GM18951 (cell line): ENCODE results near the gene CKS2.
"Not testable (repeated sequence)": the region's sequence is repeated elsewhere in the genome, so short reads cannot be mapped to it uniquely, and the experiment has no call there.

Source experiments
- POLR2A ChIP-seq: IDR thresholded peaks from 4 replicates; pipeline ENCODE4 v1.6.1; 2011; ENCODE audit warnings: mild to moderate bottlenecking; ENCODE audit not compliant: insufficient read length, insufficient read depth; ENCODE audit errors: extremely low read depth
- in situ Hi-C: fragments of 300-500 bp; cut with MboI; formaldehyde crosslinking; loops from one replicate; pipeline ENCODE4 v1.12.0; 2022; ENCODE audit warnings: low sequenced_read_pairs, mixed read lengths, inconsistent platforms; ENCODE audit not compliant: unreplicated experiment

The CKS2 gene

DNA sequence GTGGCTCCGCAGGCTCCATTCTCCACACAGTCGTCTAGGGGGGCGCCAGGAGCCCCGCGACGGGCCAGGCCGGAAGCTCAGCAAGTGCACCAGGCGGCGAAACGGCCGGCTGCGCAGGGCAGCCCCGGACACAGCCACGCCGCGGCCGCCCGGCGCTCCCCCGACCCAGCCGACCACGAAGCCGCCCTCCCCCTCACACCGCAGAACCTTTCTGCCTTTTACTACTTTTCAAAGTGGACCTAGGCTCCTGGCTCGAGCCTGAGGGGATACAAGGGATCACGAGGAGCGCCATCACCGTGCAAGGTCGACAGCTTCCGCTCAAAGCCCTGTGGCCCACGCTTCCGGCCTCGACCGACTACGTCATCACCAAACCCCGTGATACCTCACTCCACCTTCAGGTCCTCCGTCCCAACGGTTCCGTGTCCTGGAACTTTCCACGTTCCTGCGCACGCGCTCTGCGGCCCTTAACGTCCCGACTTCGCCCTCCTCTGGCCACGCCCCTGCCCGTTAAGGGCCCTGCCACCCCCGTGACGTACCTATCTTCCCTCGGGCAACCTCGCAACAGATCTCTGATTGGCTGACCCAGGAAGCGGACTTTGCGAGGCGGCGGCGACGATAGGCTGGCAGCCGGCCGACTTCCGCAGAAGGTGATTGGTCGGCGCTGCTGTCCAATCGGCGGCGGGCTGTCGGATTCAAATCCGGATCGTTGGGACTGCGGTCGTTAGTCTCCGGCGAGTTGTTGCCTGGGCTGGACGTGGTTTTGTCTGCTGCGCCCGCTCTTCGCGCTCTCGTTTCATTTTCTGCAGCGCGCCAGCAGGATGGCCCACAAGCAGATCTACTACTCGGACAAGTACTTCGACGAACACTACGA, at the start of gene CKS2:
Gene CKS2 (plus strand): TSS at position 721 of the 871 bp plus-strand sequence. CDS start 98 bp downstream, at position 819.
- in situ Hi-C loops = no loop called here

GRCh38 chr9:89273528-89274279, 37.3 kb upstream of the CKS2 start:
- TF ChIP-seq POLR2A = no peak
- in situ Hi-C loops = no loop called here

More for the DNA sequence above, at the start of gene CKS2:
- peak; percentile 96 for TF ChIP-seq POLR2A

GRCh38 chr9:89274838-89275237, 36.2 kb upstream of the CKS2 start:
- TF ChIP-seq POLR2A = no peak
- in situ Hi-C loops = no loop called here

- in situ Hi-C loops = not testable (repeated sequence)
Measured at GRCh38 chr9:89276040-89276439, 35.0 kb upstream of the CKS2 start.

DNA sequence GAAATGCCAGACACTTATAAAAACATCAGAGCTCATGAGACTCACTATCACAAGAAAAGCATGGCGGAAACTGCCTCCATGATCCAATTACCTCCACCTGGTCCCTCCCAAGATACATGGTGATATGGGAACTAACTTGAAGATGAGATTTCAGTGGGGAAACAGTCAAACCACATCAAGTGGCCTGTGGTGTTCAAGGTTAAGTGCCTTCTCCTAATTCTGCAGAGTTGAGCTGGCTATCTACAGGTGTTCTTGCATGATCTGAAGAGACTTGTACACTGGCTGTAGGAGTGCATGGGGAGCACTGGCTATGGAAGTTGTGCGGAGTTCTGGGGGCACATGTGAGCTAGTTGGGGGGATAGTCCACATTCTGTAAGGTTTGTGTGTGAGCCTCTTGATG, 34.0 kb upstream of the CKS2 start:
- in situ Hi-C loops = no loop called here
- no peak for TF ChIP-seq POLR2A

GRCh38 chr9:89277454-89277853, 33.5 kb upstream of the CKS2 start:
- TF ChIP-seq POLR2A = no peak
- in situ Hi-C loops = no loop called here

DNA sequence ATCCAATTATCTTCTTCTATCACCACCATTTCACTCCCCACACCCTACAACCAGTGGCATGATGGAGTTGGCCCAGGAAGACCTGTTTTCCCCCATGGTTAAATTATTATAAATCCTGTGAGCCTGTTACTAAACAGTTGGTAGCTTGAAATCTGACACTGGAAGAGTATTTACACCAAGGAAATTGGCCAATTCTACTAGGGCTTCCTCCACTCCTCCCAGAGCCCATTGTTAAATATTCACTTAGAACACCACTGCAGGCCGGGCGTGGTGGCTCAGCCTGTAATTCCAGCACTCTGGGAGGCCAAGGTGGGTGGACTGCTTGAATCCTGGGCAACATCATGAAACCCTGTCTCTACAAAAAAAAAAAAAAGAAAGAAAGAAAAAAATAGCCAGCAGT, 32.4 kb upstream of the CKS2 start:
- in situ Hi-C loops = no loop called here

DNA sequence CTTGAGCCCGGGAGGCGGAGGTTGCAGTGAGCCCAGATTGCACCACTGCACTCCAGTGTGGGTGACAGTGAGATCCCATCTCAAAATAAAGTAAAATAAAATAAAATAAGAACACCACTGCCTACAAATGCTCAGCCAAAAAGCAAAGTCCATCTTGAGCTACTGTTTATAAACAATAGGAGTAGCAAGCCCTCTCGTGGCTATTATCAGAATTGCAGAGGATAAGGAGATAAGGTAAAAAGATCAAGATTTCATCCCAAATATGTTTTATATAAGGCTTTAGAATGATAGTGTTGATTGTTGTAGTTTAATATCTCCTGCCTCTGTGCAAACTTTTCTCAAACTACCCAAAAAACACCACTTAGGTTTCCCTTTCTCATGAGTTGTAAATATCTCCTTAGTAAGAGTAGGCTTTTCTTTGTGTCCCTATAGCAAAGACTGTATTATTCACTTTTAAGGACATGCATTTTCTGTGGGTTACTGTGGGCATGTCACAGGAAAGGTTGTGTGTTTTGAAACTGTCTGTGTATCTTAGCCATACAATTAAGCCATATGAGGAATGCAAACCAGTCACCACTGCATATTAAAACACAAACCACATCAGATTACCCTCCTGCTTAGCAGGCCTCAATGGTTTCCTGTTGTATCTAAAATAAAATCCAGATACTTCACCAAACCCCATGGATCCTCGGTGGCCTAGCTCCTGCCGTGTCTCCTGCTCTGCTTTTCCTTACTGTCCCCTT, 31.8 kb upstream of the CKS2 start:
- in situ Hi-C loops = no loop called here
- TF ChIP-seq POLR2A = no peak

More for the DNA sequence above, 32.4 kb upstream of the CKS2 start:
- TF ChIP-seq POLR2A = no peak

- in situ Hi-C loops = no loop called here
- TF ChIP-seq POLR2A = no peak
Measured at GRCh38 chr9:89281106-89281505, 29.9 kb upstream of the CKS2 start.

- in situ Hi-C loops = not testable (repeated sequence)
Measured at GRCh38 chr9:89282248-89282968, 28.6 kb upstream of the CKS2 start.

- in situ Hi-C loops = no loop called here
- TF ChIP-seq POLR2A = no peak
Measured at GRCh38 chr9:89284076-89284475, 26.9 kb upstream of the CKS2 start.

DNA sequence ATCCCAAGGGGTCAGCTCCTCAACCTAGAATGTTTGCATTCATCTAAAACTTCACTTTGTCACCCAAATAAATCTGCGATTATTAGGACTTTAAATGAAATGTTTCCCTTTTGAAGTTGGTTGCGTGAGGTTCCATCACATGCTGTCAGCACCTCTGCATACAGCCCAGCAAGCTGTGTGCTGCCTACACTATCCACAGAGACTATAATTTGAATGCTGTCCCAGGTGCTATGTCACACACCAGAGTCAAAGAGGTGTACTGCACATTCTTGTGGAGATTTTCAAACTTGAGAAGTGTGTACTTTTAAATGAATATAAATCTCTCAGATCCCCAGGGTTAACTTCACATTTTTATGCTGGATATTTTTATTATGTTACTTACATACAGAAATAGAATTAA, 19.3 kb upstream of the CKS2 start:
- in situ Hi-C loops = no loop called here
- no peak for TF ChIP-seq POLR2A

GRCh38 chr9:89293014-89293413, 18.0 kb upstream of the CKS2 start:
- no peak for TF ChIP-seq POLR2A
- in situ Hi-C loops = no loop called here
